Esophagus squamous epithelium (tissue), 4 donors: Measurements from ENCODE around the gene RASAL2.

Experiments used
- POLR2A ChIP-seq, 4 donors: fragments of 450-650 bp; IDR thresholded peaks; one replicate each; pipeline ENCODE4 v1.6.1; 2017; ENCODE audit warnings: antibody characterized with exemption in 4 of 4, mild to moderate bottlenecking in 4 of 4, moderate library complexity in 3 of 4
- TF ChIP-seq, protein P1 (sequence below), 6 experiments: fragments of 450-650 bp in 4 of 6; fragments of 200-600 bp in 2 of 6; sonication (generic) in 2 of 6; IDR thresholded peaks; one replicate each; pipeline ENCODE4 v1.5.1; 2016 to 2019; ENCODE audit warnings: antibody characterized with exemption in 6 of 6, mild to moderate bottlenecking in 4 of 6, moderate library complexity in 4 of 6

DNA sequence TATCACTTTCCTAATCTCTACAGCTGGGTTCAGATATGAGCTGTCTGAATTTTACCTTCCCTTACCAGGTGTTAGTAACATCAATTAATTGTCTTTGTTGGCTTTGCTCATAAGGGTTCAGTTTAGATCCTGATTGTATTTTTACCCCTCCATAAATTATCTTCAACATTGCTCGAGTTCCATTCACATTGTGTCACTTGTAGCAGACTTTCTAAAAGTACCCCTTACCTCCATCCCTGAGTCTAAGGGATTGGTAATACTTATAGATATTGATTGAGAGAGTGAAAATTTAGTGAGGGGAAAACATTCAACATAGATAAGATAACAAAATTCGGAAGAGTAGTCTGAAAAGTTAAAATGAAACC, 7.3 kb downstream of the RASAL2 start:
- TF ChIP-seq, protein P1, sequence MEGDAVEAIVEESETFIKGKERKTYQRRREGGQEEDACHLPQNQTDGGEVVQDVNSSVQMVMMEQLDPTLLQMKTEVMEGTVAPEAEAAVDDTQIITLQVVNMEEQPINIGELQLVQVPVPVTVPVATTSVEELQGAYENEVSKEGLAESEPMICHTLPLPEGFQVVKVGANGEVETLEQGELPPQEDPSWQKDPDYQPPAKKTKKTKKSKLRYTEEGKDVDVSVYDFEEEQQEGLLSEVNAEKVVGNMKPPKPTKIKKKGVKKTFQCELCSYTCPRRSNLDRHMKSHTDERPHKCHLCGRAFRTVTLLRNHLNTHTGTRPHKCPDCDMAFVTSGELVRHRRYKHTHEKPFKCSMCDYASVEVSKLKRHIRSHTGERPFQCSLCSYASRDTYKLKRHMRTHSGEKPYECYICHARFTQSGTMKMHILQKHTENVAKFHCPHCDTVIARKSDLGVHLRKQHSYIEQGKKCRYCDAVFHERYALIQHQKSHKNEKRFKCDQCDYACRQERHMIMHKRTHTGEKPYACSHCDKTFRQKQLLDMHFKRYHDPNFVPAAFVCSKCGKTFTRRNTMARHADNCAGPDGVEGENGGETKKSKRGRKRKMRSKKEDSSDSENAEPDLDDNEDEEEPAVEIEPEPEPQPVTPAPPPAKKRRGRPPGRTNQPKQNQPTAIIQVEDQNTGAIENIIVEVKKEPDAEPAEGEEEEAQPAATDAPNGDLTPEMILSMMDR (IDR thresholded peaks at IDR 0.05) = no peak
- TF ChIP-seq POLR2A (IDR thresholded peaks at IDR 0.05) = no peak
